KBM-7 (cell line): ENCODE results near the gene FAM227A.

Experiments used
- DNase-seq: peaks from one replicate; pipeline ENCODE4 v3.0.0-alpha.2; 2015
- in situ Hi-C: fragments of 300-500 bp; cut with MboI; formaldehyde crosslinking; loops from 2 replicates; pipeline ENCODE4 v1.14.3; 2020; ENCODE audit warnings: low sequenced_read_pairs, low pct_unique_long_range_greater_than_20kb, mixed read lengths

FAM227A gene

GRCh38 chr22:38656256-38657044 is at the start of gene FAM227A, which contains the start of gene CBY1:
FAM227A (minus strand) TSS chr22:38656392; CDS start chr22:38650168, 6,224 bp downstream.
CBY1 (plus strand) TSS chr22:38656638; CDS start chr22:38668055, 11,417 bp downstream.
- DNase-seq: peak; percentile 90
- in situ Hi-C loops: no loop called here

- peak; percentile 100 for DNase-seq
- in situ Hi-C loops: no loop called here
Observed at GRCh38 chr22:38705235-38706100, 49.3 kb upstream of the FAM227A start, which contains the start of gene GTPBP1. GTPBP1 (plus strand) TSS chr22:38705944; CDS start chr22:38705956, 12 bp downstream.

GRCh38 chr22:38704654-38705234 is 48.6 kb upstream of the FAM227A start:
- no peak for DNase-seq
- in situ Hi-C loops: no loop called here

GRCh38 chr22:38700789-38701628 is 44.8 kb upstream of the FAM227A start, which contains the start of gene JOSD1:
JOSD1 (minus strand) TSS chr22:38700943; CDS start chr22:38699987, 956 bp downstream.
- in situ Hi-C loops: no loop called here
- peak; percentile 93 for DNase-seq

- in situ Hi-C loops: no loop called here
- DNase-seq: no peak
Observed at GRCh38 chr22:38700270-38700788, 44.1 kb upstream of the FAM227A start.

GRCh38 chr22:38699784-38700183 is 43.6 kb upstream of the FAM227A start:
- in situ Hi-C loops: no loop called here
- peak; percentile 26 for DNase-seq

- no peak for DNase-seq
- in situ Hi-C loops: no loop called here
Observed at GRCh38 chr22:38699143-38699542, 43.0 kb upstream of the FAM227A start.

- no peak for DNase-seq
- in situ Hi-C loops: no loop called here
Observed at GRCh38 chr22:38698407-38699094, 42.4 kb upstream of the FAM227A start.

- in situ Hi-C loops: no loop called here
- no peak for DNase-seq
Observed at GRCh38 chr22:38697425-38698089, 41.4 kb upstream of the FAM227A start.

GRCh38 chr22:38696606-38697424 is 40.6 kb upstream of the FAM227A start:
- no peak for DNase-seq
- in situ Hi-C loops: no loop called here

GRCh38 chr22:38694940-38695339 is 38.7 kb upstream of the FAM227A start:
- in situ Hi-C loops: no loop called here
- DNase-seq: no peak

GRCh38 chr22:38694049-38694448 is 37.9 kb upstream of the FAM227A start:
- in situ Hi-C loops: no loop called here
- DNase-seq: no peak

GRCh38 chr22:38689651-38690050 is 33.5 kb upstream of the FAM227A start:
- no peak for DNase-seq
- in situ Hi-C loops: no loop called here

GRCh38 chr22:38685761-38686160 is 29.6 kb upstream of the FAM227A start:
- DNase-seq: no peak

GRCh38 chr22:38684895-38685294 is 28.7 kb upstream of the FAM227A start:
- in situ Hi-C loops: no loop called here
- DNase-seq: no peak

More at GRCh38 chr22:38685761-38686160, 29.6 kb upstream of the FAM227A start:
- in situ Hi-C loops: no loop called here

GRCh38 chr22:38681582-38682335 is 25.6 kb upstream of the FAM227A start, which contains the start of gene TOMM22:
TOMM22 (plus strand) TSS chr22:38681957; CDS start chr22:38681979, 22 bp downstream.
- peak; percentile 89 for DNase-seq
- in situ Hi-C loops: no loop called here
